HepG2 (cell line): ENCODE results near the gene CRIM1. TPM values are rescaled to one million over a fixed set of nuclear protein-coding genes. Genes with fewer than 3 reads are reported as not detected.

Experiments used
- ATAC-seq: fragments of 200-7000 bp; cut with Tn5 transposase; 3 replicates; pipeline ENCODE4 v1.9.1; 2020; ENCODE audit warnings: mild to moderate bottlenecking, moderate library complexity
- BruUV-seq: library from RNA; stranded (reverse); fragments of 400-500 nt; replicated peaks from 2 replicates; lab custom pipeline; 2021; lab: Mats Ljungman, UMichigan
- CTCF ChIA-PET: fragments of 300-600 bp; formaldehyde crosslinking; extraction: SDS; loops from one replicate; lab custom pipeline; 2021; ENCODE audit warnings: low total read pairs, inconsistent platforms, low intra/inter-chr PET ratio; lab: Yijun Ruan, JAX
- POLR2A ChIA-PET: fragments of 350-600 bp; sonication (Branson Sonifier 250); formaldehyde crosslinking; loops from one replicate; lab custom pipeline; 2020; ENCODE audit warnings: antibody characterized with exemption, inconsistent platforms; lab: Yijun Ruan, JAX
- DNase-seq: peaks from one replicate; pipeline ENCODE4 v3.0.0-alpha.2; 2015; ENCODE audit warnings: low spot score
- FAIRE-seq: peaks from 3 replicates; lab custom pipeline; 2011; peaks lifted over from hg19 to GRCh38; lab: Jason Lieb, UNC
- H2AFZ ChIP-seq: one replicate; pipeline ENCODE4 v1.6.1; 2011; ENCODE audit warnings: low read length, inconsistent platforms
- H3K27ac ChIP-seq: fragments of 300-600 bp; 3 replicates; pipeline ENCODE4 v1.8.0; 2011; ENCODE audit warnings: mixed run types, mild to moderate bottlenecking, mixed read lengths, low read length, inconsistent platforms; ENCODE audit not compliant: insufficient read depth; ENCODE audit errors: extremely low read length
- H3K27me3 ChIP-seq, 2 experiments: fragments of 200-600 bp in 1 of 2; 2 replicates in 1 of 2; 3 replicates in 1 of 2; pipeline versions ENCODE4 v1.6.0 to v1.8.0; 2011; ENCODE audit warnings: low read length in 2 of 2, mild to moderate bottlenecking in 2 of 2, moderate library complexity in 2 of 2, inconsistent platforms in 1 of 2; ENCODE audit not compliant: insufficient read depth in 2 of 2, control insufficient read depth in 1 of 2
- H3K36me3 ChIP-seq, 2 experiments: fragments of 200-600 bp in 1 of 2; replicated peaks in 1 of 2; 2 replicates in 1 of 2; 3 replicates in 1 of 2; pipeline versions ENCODE4 v1.5.1 to v1.8.0; 2011; ENCODE audit warnings: low read length in 2 of 2, inconsistent platforms in 1 of 2; ENCODE audit not compliant: insufficient read depth in 2 of 2, control insufficient read depth in 1 of 2
- H3K4me1 ChIP-seq: 2 replicates; pipeline ENCODE4 v1.5.1; 2012; ENCODE audit warnings: low read length, inconsistent platforms; ENCODE audit not compliant: insufficient read depth
- H3K4me2 ChIP-seq: 2 replicates; pipeline ENCODE4 v1.6.0; 2011; ENCODE audit warnings: low read depth, low read length, inconsistent platforms
- H3K4me3 ChIP-seq, 3 experiments: fragments of 200-600 bp in 1 of 3; sonication (generic), shearing (Covaris generic) in 1 of 3; replicated peaks in 1 of 3; 2 replicates each; pipeline ENCODE4 v1.5.1; 2011 to 2016; ENCODE audit warnings: low read length in 3 of 3, inconsistent platforms in 2 of 3, low read depth in 2 of 3, mild to moderate bottlenecking in 2 of 3, control low read depth in 1 of 3, mixed read lengths in 1 of 3; ENCODE audit not compliant: insufficient read depth in 1 of 3
- H3K79me2 ChIP-seq: one replicate; pipeline ENCODE4 v1.6.1; 2011; ENCODE audit warnings: low read length, inconsistent platforms; ENCODE audit not compliant: insufficient read depth
- H3K9ac ChIP-seq: 2 replicates; pipeline ENCODE4 v1.6.0; 2011; ENCODE audit warnings: mild to moderate bottlenecking, low read depth, low read length, inconsistent platforms; ENCODE audit not compliant: insufficient read depth
- H3K9me3 ChIP-seq: 2 replicates; pipeline ENCODE4 v1.5.1; 2012; ENCODE audit warnings: mild to moderate bottlenecking, low read length
- H4K20me1 ChIP-seq: 2 replicates; pipeline ENCODE4 v1.6.0; 2011; ENCODE audit warnings: inconsistent platforms, mild to moderate bottlenecking, low read length, moderate library complexity; ENCODE audit not compliant: insufficient read depth
- BATF2 ChIP-seq: sonication (generic); formaldehyde crosslinking; IDR thresholded peaks from 2 replicates; pipeline ENCODE4 v1.8.0; 2022; ENCODE audit warnings: mild to moderate bottlenecking, missing genetic modification reagents, moderate library complexity
- KLF6 ChIP-seq: IDR thresholded peaks from 2 replicates; pipeline ENCODE4 v1.8.0; 2016; ENCODE audit warnings: missing biosample characterization, missing genetic modification reagents
- KMT2B ChIP-seq: IDR thresholded peaks from 2 replicates; pipeline ENCODE4 v1.6.1; 2016; ENCODE audit warnings: missing genetic modification reagents, missing compliant biosample characterization
- NFYB ChIP-seq: sonication (generic); formaldehyde crosslinking; IDR thresholded peaks from 2 replicates; pipeline ENCODE4 v1.4.0; 2020; ENCODE audit warnings: missing genetic modification reagents
- RCOR2 ChIP-seq: IDR thresholded peaks from 2 replicates; pipeline ENCODE4 v1.6.1; 2016; ENCODE audit warnings: missing biosample characterization, missing genetic modification reagents
- TAF15 ChIP-seq: fragments of 200-400 bp; formaldehyde crosslinking; IDR thresholded peaks from one replicate; pipeline ENCODE4 v1.6.1; 2018; ENCODE audit warnings: mild to moderate bottlenecking, low read depth, low read length; ENCODE audit not compliant: poor library complexity, severe bottlenecking
- THAP11 ChIP-seq: IDR thresholded peaks from 2 replicates; pipeline ENCODE4 v1.6.1; 2016; ENCODE audit warnings: missing biosample characterization, missing genetic modification reagents
- WGBS: methylation state at CpG from one replicate; pipeline ENCODE4 v1.1.6; 2017; ENCODE audit warnings: low lambda C conversion rate; 5-methylcytosine and 5-hydroxymethylcytosine counted together
- in situ Hi-C: cut with HindIII; loops from 2 replicates; pipeline ENCODE4 v1.10.0; 2017; ENCODE audit warnings: low pct_unique_long_range_greater_than_20kb; ENCODE audit not compliant: extremely low pct_ligation_motif_present
- intact Hi-C: fragments of 100-400 bp; cut with micrococcal nuclease; formaldehyde crosslinking; loops from one replicate; pipeline ENCODE4 v1.10.0; 2022; ENCODE audit not compliant: unreplicated experiment
- polyA plus RNA-seq, 8 experiments: library from polyadenylated mRNA; depleted of rRNA in 3 of 8; stranded (reverse) in 7 of 8; unstranded in 1 of 8; fragments of >200 nt; fragmentation: Illumina TruSeq in 4 of 8; extraction: Trizol in 4 of 8; gene quantifications; 2 replicates each; pipeline versions ENCODE4 v1.2.1 to v1.2.3, GENCODE V29; 2011 to 2016; ENCODE audit warnings: low read depth in 4 of 8, missing spikeins in 1 of 8, mixed read lengths in 1 of 8; ENCODE audit not compliant: insufficient read depth in 1 of 8
- total RNA-seq, 5 experiments: library from RNA; depleted of rRNA; stranded (reverse); fragments of >200 nt; fragmentation: Illumina TruSeq; extraction: Trizol; gene quantifications; 2 replicates each; pipeline ENCODE4 v1.2.3, GENCODE V29; 2016; ENCODE audit warnings: low read depth in 1 of 5
- TF ChIP-seq, protein P1 (sequence below): sonication (generic); formaldehyde crosslinking; IDR thresholded peaks from 2 replicates; pipeline ENCODE4 v1.4.0; 2020; ENCODE audit warnings: missing genetic modification reagents
- TF ChIP-seq, protein P2 (sequence below): sonication (generic); formaldehyde crosslinking; IDR thresholded peaks from 2 replicates; pipeline ENCODE4 v1.5.0; 2020; ENCODE audit warnings: missing genetic modification reagents

CRIM1 gene
- total and polyA plus RNA-seq, 2 of the 13 experiments (the other 11 are each of a cell fraction or from before 2014, with no cell fraction given): 39.1 to 69.9 TPM

GRCh38 chr2:36326286-36326685, 29.3 kb upstream of the CRIM1 start (continued):
- TF ChIP-seq, protein P1, sequence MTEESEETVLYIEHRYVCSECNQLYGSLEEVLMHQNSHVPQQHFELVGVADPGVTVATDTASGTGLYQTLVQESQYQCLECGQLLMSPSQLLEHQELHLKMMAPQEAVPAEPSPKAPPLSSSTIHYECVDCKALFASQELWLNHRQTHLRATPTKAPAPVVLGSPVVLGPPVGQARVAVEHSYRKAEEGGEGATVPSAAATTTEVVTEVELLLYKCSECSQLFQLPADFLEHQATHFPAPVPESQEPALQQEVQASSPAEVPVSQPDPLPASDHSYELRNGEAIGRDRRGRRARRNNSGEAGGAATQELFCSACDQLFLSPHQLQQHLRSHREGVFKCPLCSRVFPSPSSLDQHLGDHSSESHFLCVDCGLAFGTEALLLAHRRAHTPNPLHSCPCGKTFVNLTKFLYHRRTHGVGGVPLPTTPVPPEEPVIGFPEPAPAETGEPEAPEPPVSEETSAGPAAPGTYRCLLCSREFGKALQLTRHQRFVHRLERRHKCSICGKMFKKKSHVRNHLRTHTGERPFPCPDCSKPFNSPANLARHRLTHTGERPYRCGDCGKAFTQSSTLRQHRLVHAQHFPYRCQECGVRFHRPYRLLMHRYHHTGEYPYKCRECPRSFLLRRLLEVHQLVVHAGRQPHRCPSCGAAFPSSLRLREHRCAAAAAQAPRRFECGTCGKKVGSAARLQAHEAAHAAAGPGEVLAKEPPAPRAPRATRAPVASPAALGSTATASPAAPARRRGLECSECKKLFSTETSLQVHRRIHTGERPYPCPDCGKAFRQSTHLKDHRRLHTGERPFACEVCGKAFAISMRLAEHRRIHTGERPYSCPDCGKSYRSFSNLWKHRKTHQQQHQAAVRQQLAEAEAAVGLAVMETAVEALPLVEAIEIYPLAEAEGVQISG (CRISPR knock-in tag): no peak
- no peak for TF ChIP-seq KLF6
- no peak for TF ChIP-seq RCOR2 (CRISPR knock-in tag)
- TF ChIP-seq THAP11 (CRISPR knock-in tag): no peak

GRCh38 chr2:36329251-36329650, 26.3 kb upstream of the CRIM1 start:
- H3K27me3 ChIP-seq: no peaks in the 10 kb centered on the region
- H3K36me3 ChIP-seq: no peaks in the 10 kb centered on the region
- H4K20me1 ChIP-seq: no peaks in the 10 kb centered on the region
- ATAC-seq: no peak
- no peak overlapping the region for H3K4me3 ChIP-seq
- no peak overlapping the region for H3K27ac ChIP-seq
- no peaks in the 10 kb centered on the region for H3K4me1 ChIP-seq
- CTCF ChIA-PET: no interaction called here
- H3K79me2 ChIP-seq: no peaks in the 10 kb centered on the region
- H3K9ac ChIP-seq: no peak overlapping the region
- DNase-seq: no peak
- no peak overlapping the region for H3K4me2 ChIP-seq
- H2AFZ ChIP-seq: no peak overlapping the region
- no peak for FAIRE-seq
- in situ Hi-C loops (loop anchor here (10.0 kb wide), 1 partner anchor 354 kb away; no protein-coding TSS in a partner anchor), intact Hi-C loops (no loop called here)
- WGBS: 32% methylated on average over 2 of the region's 2 CpGs
- H3K9me3 ChIP-seq: no peaks in the 10 kb centered on the region
- TF ChIP-seq, protein P2, sequence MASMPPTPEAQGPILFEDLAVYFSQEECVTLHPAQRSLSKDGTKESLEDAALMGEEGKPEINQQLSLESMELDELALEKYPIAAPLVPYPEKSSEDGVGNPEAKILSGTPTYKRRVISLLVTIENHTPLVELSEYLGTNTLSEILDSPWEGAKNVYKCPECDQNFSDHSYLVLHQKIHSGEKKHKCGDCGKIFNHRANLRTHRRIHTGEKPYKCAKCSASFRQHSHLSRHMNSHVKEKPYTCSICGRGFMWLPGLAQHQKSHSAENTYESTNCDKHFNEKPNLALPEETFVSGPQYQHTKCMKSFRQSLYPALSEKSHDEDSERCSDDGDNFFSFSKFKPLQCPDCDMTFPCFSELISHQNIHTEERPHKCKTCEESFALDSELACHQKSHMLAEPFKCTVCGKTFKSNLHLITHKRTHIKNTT: no peak
- TF ChIP-seq TAF15 (no peak), BATF2 (CRISPR knock-in tag) (no peak), NFYB (CRISPR knock-in tag) (no peak), KMT2B (CRISPR knock-in tag) (no peak)
- POLR2A ChIA-PET: no interaction called here
- no TSS peak for BruUV-seq
